ENCODE measurements around the gene GRB14.
A peak's percentile ranks its signal among the peaks of the same experiment; 100 is the strongest.

Gene GRB14

DNA sequence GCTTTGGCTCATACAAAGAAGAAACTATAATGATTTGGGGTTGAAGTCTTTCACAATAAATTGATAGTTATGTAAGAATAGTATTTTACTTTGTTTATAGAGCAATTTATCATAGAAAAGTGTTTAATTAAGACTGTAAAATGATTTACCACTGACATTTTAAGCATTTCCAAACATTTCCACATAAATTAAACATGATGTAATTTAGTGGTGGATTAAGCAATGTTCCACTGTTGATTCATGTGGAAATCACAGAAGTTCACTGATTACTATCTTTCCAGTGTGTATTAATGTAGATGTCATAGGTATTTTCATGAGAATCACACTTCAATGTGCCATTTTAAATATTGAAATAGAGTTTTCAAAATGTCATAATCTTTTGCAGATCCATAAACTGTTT is 40.1 kb upstream of the GRB14 start:
- no peak overlapping the region for H3K4me3 ChIP-seq (replicated peaks; ENCODE audit: low read depth, low read length)
- no peak for TF ChIP-seq CTCF (IDR thresholded peaks at IDR 0.05; ENCODE audit: low read depth, low read length, missing control alignments)
- no peak for DNase-seq (ENCODE audit: extremely low read depth, low read depth)

DNA sequence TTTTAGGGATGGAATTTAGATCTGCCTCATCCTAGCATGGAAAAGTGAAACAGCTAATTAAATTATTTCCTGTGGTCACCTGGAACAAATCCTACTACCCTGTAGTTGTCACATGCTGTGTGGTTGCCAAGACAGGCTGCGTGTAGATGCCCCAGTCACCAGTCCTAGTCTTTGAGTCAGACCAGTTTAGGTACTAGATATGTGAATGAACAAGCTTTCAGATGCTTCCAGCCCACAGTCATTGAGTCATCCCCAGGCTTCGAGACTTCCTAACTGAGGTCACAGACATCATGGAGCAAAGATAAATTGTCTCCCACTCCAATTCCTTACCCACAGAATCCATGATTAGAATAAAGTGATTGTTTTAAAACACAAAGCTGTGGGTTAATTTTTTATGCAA is 35.8 kb upstream of the GRB14 start:
- peak; percentile 10 for DNase-seq (ENCODE audit: extremely low read depth, low read depth)
- no peak overlapping the region for H3K4me3 ChIP-seq (replicated peaks; ENCODE audit: low read depth, low read length)
- TF ChIP-seq CTCF (IDR thresholded peaks at IDR 0.05; ENCODE audit: low read depth, low read length, missing control alignments), result no peak

DNA sequence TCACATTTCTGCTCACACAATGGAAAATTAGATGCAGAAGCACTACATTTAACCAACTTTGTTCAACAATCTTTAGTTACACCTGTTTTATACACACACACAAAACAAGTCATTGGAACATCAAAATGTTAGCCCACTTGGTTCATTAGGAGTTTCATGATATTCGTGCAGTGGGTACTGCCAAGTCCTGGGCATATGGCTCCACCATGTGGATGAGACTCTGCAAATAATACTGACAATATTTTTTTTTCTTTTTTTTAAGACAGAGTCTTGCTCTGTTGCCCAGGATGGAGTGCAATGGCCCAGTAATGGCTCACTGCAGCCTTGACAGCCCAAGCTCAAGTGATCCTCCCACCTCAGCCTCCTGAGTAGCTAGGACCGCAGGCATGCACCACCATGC is 34.5 kb upstream of the GRB14 start:
- no peak for DNase-seq (ENCODE audit: extremely low read depth, low read depth)
- no peak for TF ChIP-seq CTCF (IDR thresholded peaks at IDR 0.05; ENCODE audit: low read depth, low read length, missing control alignments)
- no peak overlapping the region for H3K4me3 ChIP-seq (replicated peaks; ENCODE audit: low read depth, low read length)

- no peak for DNase-seq (ENCODE audit: extremely low read depth, low read depth)
- no peak overlapping the region for H3K4me3 ChIP-seq (replicated peaks; ENCODE audit: low read depth, low read length)
- no peak for TF ChIP-seq CTCF (IDR thresholded peaks at IDR 0.05; ENCODE audit: low read depth, low read length, missing control alignments)
Measured at GRCh38 chr2:164655336-164655735, 34.1 kb upstream of the GRB14 start.

DNA sequence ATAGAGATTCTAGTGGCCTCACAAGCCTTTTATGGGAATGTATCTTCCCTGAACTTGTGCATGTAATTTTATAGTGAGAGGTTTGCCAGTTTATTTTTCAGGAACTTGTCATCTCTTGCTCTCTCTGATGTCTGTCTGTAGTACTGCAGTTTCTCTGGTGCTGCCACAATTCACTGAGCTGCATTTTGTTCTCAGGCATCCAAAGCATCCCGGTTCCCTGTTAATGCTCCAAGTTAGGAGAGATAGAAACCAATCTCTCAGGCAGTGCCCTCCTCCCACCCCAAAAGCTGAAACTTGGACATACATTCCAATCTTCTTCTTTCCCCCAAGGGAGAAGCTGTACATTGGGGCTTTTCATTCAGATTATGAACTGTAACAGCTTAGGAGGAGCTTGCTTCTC is 30.1 kb upstream of the GRB14 start:
- no peak for TF ChIP-seq CTCF (IDR thresholded peaks at IDR 0.05; ENCODE audit: low read depth, low read length, missing control alignments)
- DNase-seq (ENCODE audit: extremely low read depth, low read depth), result no peak
- no peak overlapping the region for H3K4me3 ChIP-seq (replicated peaks; ENCODE audit: low read depth, low read length)

DNA sequence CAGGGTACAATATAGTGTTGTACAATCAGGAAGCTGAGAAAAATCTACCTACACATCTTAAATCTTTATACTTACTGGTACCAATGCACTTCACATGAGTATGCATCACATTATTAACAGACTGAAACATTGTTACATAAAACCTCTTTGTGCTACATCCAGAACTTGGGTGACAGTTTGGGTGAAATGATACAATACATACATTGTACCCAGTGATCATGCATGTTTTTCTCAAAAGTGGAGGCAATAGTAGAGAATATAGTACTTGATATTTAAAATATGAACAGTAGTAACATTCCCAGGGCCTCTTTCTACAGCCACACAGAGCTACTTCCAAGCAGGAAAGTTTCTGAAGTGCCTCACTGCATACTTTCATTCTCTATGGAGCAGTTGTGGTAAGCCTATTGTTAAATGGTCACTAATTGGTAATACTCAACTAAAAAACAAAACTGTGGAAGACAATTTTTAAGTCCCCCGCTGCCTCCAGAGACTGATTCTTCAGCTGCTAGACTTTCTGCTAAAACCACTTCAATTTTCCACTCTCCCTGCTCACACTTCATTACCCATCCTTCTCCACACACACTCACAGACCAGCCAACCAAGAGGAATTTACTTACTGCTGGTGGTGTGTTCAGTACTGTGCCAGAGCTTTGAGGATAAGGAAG is 22.9 kb upstream of the GRB14 start:
- no peak for TF ChIP-seq CTCF (IDR thresholded peaks at IDR 0.05; ENCODE audit: low read depth, low read length, missing control alignments)
- no peak overlapping the region for H3K4me3 ChIP-seq (replicated peaks; ENCODE audit: low read depth, low read length)
- no peak for DNase-seq (ENCODE audit: extremely low read depth, low read depth)
